CD8-positive, alpha-beta memory T cell (primary cell): ENCODE results near the gene NEU1. TPM values are rescaled to one million over a fixed set of nuclear protein-coding genes. Genes with fewer than 3 reads are reported as not detected.

ENCODE experiments used
- CTCF ChIA-PET: fragments of 350-600 bp; sonication (Branson Sonifier 250); formaldehyde crosslinking; loops from one replicate; lab custom pipeline; 2021; ENCODE audit warnings: antibody characterized with exemption; lab: Charles Lee
- POLR2A ChIA-PET: fragments of 350-600 bp; sonication (Branson Sonifier 250); formaldehyde crosslinking; loops from one replicate; lab custom pipeline; 2021; ENCODE audit warnings: antibody characterized with exemption; lab: Charles Lee
- DNase-seq, 5 donors: peaks; one replicate each; pipeline versions ENCODE4 v3.0.0 to v3.0.0-alpha.2; 2020 to 2022; ENCODE audit warnings: mixed read lengths in 1 of 5
- H3K27ac ChIP-seq: one replicate; pipeline ENCODE4 v1.7.0; 2013; ENCODE audit warnings: low read depth, mild to moderate bottlenecking, low read length, moderate library complexity
- H3K27me3 ChIP-seq: 2 replicates; pipeline ENCODE4 v1.7.0; 2013; ENCODE audit warnings: low read length, mild to moderate bottlenecking; ENCODE audit not compliant: insufficient read depth, poor library complexity, severe bottlenecking
- H3K36me3 ChIP-seq: 2 replicates; pipeline ENCODE4 v1.7.0; 2013; ENCODE audit warnings: mild to moderate bottlenecking, low read length, moderate library complexity; ENCODE audit not compliant: insufficient read depth
- H3K4me1 ChIP-seq: 2 replicates; pipeline ENCODE4 v1.7.0; 2013; ENCODE audit warnings: mild to moderate bottlenecking, low read length, moderate library complexity; ENCODE audit not compliant: insufficient read depth
- H3K4me3 ChIP-seq: 2 replicates; pipeline ENCODE4 v1.7.0; 2013; ENCODE audit warnings: mild to moderate bottlenecking, low read length
- H3K9me3 ChIP-seq: 2 replicates; pipeline ENCODE4 v1.7.0; 2013; ENCODE audit warnings: mild to moderate bottlenecking, low read length
- H3K27ac Mint-ChIP-seq, 8 donors: one replicate each; pipeline ENCODE4 v1.8.0; 2020 to 2021; ENCODE audit warnings: mixed read lengths in 8 of 8, mild to moderate bottlenecking in 6 of 8, inconsistent platforms in 3 of 8, moderate library complexity in 3 of 8
- H3K27me3 Mint-ChIP-seq, 2 donors: one replicate each; pipeline ENCODE4 v1.8.0; 2020 to 2021; ENCODE audit warnings: mixed read lengths in 2 of 2, mild to moderate bottlenecking in 1 of 2, moderate library complexity in 1 of 2
- H3K36me3 Mint-ChIP-seq, 3 donors: one replicate each; pipeline ENCODE4 v1.8.0; 2020 to 2021; ENCODE audit warnings: mixed read lengths in 3 of 3, inconsistent platforms in 1 of 3, mild to moderate bottlenecking in 1 of 3
- H3K4me1 Mint-ChIP-seq, 3 donors: one replicate each; pipeline ENCODE4 v1.8.0; 2020 to 2021; ENCODE audit warnings: mixed read lengths in 3 of 3, inconsistent platforms in 1 of 3, mild to moderate bottlenecking in 1 of 3
- H3K4me3 Mint-ChIP-seq, 7 donors: one replicate each; pipeline ENCODE4 v1.8.0; 2020 to 2021; ENCODE audit warnings: mixed read lengths in 7 of 7, mild to moderate bottlenecking in 6 of 7, moderate library complexity in 4 of 7, inconsistent platforms in 2 of 7
- H3K9me3 Mint-ChIP-seq, 5 donors: one replicate each; pipeline ENCODE4 v1.8.0; 2020 to 2022; ENCODE audit warnings: mixed read lengths in 5 of 5, mild to moderate bottlenecking in 3 of 5, moderate library complexity in 2 of 5, inconsistent platforms in 1 of 5
- polyA plus RNA-seq: library from polyadenylated mRNA; unstranded; fragments of 300-500 nt; fragmentation: Illumina TruSeq; gene quantifications from one replicate; pipeline ENCODE4 v1.2.3, GENCODE V29; 2021
- total RNA-seq, 2 experiments: library from RNA; stranded (reverse); gene quantifications; one replicate each; pipeline ENCODE4 v1.2.3, GENCODE V29; 2021

Gene NEU1
- total and polyA plus RNA-seq, 3 experiments from 2014 or later = 19.0 to 25.0 (median 19.4) TPM

- Histone ChIP-seq H3K27me3 (no peaks in the 10 kb centered on the region), H3K4me1 (no peaks in the 10 kb centered on the region), H3K27ac (no peak overlapping the region), H3K4me3 (no peak overlapping the region), H3K36me3 (peaks cover 42% of the 10 kb centered on the region), H3K9me3 (no peaks in the 10 kb centered on the region)
- H3K36me3 Mint-ChIP-seq = peaks cover 4 to 86% (median 15%) of the 10 kb centered on the region in 3 donors
- ChIA-PET CTCF (interaction anchor here (0.8 to 3.1 kb wide), 10 partner anchors 9 to 208 kb away, joined by 3 to 11 read pairs (median 3); partner anchors contain the start of genes EHMT2, LY6G5C, NEU1 and SKIC2), POLR2A (interaction anchor here (0.6 kb wide), 1 partner anchor 33 kb away, joined by 5 read pairs; no protein-coding TSS in a partner anchor)
- peaks cover 0 to 3% (median 0%) of the 10 kb centered on the region in 3 donors for H3K4me1 Mint-ChIP-seq
- H3K27ac Mint-ChIP-seq = peak overlapping the region in 1 of 8 donors; percentile 63
- DNase-seq = no peak
- H3K4me3 Mint-ChIP-seq = peak overlapping the region in 1 of 7 donors; percentile 71
- no peaks in the 10 kb centered on the region for H3K27me3 Mint-ChIP-seq
- no peaks in the 10 kb centered on the region for H3K9me3 Mint-ChIP-seq
Measured at GRCh38 chr6:31889331-31889972, 26.8 kb upstream of the NEU1 start.

DNA sequence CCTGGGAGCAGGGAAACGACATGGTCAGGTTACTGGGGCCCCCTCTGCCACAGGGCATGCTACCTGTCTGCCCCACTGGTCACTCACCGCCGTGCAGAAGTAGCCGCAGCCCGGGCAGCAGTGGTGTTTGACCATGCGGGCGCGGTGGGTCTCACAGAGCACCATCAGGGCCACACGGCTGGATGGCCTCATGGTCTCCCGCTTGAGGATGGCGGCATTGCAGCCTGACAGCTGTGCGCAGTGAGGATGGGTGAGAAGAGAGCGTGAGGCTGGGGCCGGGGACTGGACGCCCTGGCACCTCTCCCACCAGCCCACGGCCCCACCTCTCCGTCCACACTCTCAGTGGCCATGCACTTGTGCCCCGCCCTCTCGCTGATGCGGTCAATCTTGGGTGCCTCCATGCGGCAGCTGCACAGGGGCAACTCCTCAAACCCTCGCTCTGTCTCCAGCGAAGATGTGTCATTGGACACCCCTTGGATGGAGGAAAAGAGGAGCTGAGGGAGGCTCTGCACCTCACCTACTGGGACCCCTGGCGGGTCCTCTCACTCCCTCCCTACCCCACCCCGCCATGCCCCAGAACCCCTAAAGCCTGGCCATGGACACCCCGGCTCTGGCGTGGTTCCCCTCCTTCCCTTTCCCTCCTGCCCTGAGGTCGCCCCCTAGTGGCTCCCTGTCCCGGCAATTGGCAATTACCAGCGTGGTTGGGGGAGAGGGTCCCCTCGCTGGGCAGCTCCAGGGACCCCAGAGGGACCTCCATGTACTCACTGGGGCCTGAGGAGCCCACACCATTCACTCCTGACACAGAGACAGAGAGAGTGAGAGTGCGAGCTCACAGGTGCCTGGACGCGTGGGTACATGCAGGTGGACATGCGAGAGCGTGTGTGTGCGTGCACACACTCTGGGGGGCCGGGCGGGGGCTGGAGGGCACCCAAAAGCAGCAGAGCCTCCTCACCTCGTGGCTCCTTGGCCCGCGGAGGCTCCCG is 25.9 kb upstream of the NEU1 start:
- Mint-ChIP-seq H3K27ac (peak overlapping the region in 1 of 8 donors; percentile 76), H3K36me3 (peaks cover 4 to 90% (median 14%) of the 10 kb centered on the region in 3 donors), H3K9me3 (no peaks in the 10 kb centered on the region), H3K4me1 (peaks cover 0 to 3% (median 0%) of the 10 kb centered on the region in 3 donors), H3K27me3 (no peaks in the 10 kb centered on the region), H3K4me3 (no peak overlapping the region)
- Histone ChIP-seq H3K9me3 (no peaks in the 10 kb centered on the region), H3K36me3 (peaks cover 47% of the 10 kb centered on the region), H3K27ac (no peak overlapping the region), H3K27me3 (no peaks in the 10 kb centered on the region), H3K4me1 (no peaks in the 10 kb centered on the region), H3K4me3 (no peak overlapping the region)
- POLR2A ChIA-PET = interaction anchor here (1.5 kb wide), 1 partner anchor 9 kb away, joined by 6 read pairs; the partner anchor contains the start of gene EHMT2
- CTCF ChIA-PET = interaction anchor here (1.0 to 3.1 kb wide), 7 partner anchors 10 to 119 kb away, joined by 3 to 11 read pairs (median 3); partner anchors contain the start of genes EHMT2, NEU1 and SKIC2
- peak; percentile 17 to 71 (median 35) for DNase-seq

DNA sequence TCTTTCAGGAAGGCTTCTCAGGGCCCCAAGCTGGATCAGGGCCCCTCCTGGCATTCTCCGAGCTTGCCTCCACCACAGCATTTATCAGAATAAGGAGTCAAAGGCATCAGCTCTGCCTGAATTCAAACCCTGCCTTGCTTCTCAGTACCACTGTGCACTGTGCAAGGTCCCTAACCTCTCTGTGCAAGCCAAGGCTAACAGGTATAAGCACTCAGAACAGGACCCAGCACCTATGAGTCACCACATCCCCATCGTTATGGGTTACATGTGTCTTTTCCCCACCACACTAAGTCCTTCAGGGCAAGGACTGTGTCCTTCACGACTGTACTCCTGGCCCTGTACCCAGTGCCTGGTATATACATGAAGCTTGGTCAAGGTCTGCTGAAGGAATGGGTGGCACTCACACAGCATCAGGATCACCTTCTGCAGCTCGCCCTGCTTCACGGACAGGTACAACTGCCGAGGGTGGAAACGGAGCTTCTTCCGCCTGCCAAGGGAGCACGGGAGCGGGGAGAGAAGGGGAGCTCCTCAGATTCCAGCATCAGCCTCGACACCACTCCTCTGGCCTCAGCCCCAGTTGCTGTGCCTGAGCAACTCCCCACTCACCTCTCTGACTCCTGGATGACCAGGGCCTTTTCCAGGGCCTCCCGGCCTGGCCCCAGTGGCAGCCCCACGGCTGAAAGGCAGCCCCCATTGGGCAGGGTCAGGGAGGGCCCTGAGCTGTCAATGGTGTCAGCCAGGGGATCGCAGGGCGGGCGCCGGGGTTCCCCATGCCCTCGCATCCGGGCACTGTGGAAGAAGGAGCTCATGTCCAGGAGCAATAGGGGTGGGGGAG is 24.8 kb upstream of the NEU1 start:
- H3K27me3 ChIP-seq = no peaks in the 10 kb centered on the region
- Mint-ChIP-seq H3K4me3 (no peak overlapping the region), H3K9me3 (no peaks in the 10 kb centered on the region), H3K4me1 (peaks cover 0 to 3% (median 0%) of the 10 kb centered on the region in 3 donors), H3K27ac (peak overlapping the region in 1 of 8 donors; percentile 38), H3K27me3 (no peaks in the 10 kb centered on the region), H3K36me3 (peaks cover 4 to 90% (median 13%) of the 10 kb centered on the region in 3 donors)
- H3K4me1 ChIP-seq = no peaks in the 10 kb centered on the region
- H3K9me3 ChIP-seq = no peaks in the 10 kb centered on the region
- H3K36me3 ChIP-seq = peaks cover 50% of the 10 kb centered on the region
- ChIA-PET POLR2A (interaction anchor here (1.5 kb wide), 1 partner anchor 10 kb away, joined by 6 read pairs; the partner anchor contains the start of gene EHMT2), CTCF (interaction anchor here (1.0 to 3.1 kb wide), 3 partner anchors 11 to 150 kb away, joined by 3 to 11 read pairs (median 3); partner anchors contain the start of gene EHMT2)
- no peak overlapping the region for H3K4me3 ChIP-seq
- no peak overlapping the region for H3K27ac ChIP-seq
- no peak for DNase-seq

GRCh38 chr6:31886541-31886991 is 23.9 kb upstream of the NEU1 start:
- H3K9me3 Mint-ChIP-seq = no peaks in the 10 kb centered on the region
- Histone ChIP-seq H3K27me3 (no peaks in the 10 kb centered on the region), H3K9me3 (no peaks in the 10 kb centered on the region), H3K4me3 (no peak overlapping the region), H3K27ac (no peak overlapping the region), H3K36me3 (peaks cover 49% of the 10 kb centered on the region), H3K4me1 (no peaks in the 10 kb centered on the region)
- POLR2A ChIA-PET = no interaction called here
- no peak for DNase-seq
- peaks cover 5 to 89% (median 15%) of the 10 kb centered on the region in 3 donors for H3K36me3 Mint-ChIP-seq
- no peaks in the 10 kb centered on the region for H3K27me3 Mint-ChIP-seq
- H3K4me3 Mint-ChIP-seq = no peak overlapping the region
- CTCF ChIA-PET = interaction anchor here (1.1 kb wide), 1 partner anchor 149 kb away, joined by 3 read pairs; no protein-coding TSS in a partner anchor
- peak overlapping the region in 1 of 8 donors; percentile 48 for H3K27ac Mint-ChIP-seq
- peaks cover 0 to 3% (median 0%) of the 10 kb centered on the region in 3 donors for H3K4me1 Mint-ChIP-seq

DNA sequence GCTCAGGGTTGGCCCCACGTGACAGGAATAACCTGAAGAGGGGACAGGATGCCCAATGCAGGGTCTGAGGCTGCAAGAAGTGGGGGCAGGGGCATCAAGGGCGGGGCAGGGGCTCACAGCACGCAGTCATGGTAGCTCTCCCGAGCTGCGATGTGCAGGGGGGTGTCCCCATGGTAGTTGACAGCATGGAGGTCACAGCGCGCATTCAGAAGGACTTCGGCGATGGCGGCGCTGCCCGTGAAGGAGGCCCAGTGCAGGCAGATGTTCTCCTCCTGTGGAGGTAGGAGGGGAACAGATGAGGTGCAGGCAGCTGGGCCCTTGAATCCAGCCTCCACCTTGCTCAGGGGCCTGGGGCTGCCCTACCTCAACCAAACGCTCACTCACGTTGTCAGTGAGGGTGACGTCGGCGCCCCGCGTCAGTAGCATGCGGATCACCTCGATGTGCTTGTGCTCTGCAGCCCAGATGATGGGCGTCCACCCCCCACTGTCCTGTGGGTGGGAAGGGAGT is 22.0 kb upstream of the NEU1 start:
- POLR2A ChIA-PET = no interaction called here
- DNase-seq = no peak
- H3K27me3 Mint-ChIP-seq = no peaks in the 10 kb centered on the region
- H3K27ac Mint-ChIP-seq = no peak overlapping the region
- H3K4me3 ChIP-seq = no peak overlapping the region
- no peaks in the 10 kb centered on the region for H3K9me3 Mint-ChIP-seq
- H3K36me3 ChIP-seq = peaks cover 47% of the 10 kb centered on the region
- CTCF ChIA-PET = interaction anchor here (1.2 kb wide), 1 partner anchor 18 kb away, joined by 3 read pairs; no protein-coding TSS in a partner anchor
- H3K4me1 Mint-ChIP-seq = peaks cover 0 to 2% (median 0%) of the 10 kb centered on the region in 3 donors
- no peaks in the 10 kb centered on the region for H3K4me1 ChIP-seq
- H3K4me3 Mint-ChIP-seq = no peak overlapping the region
- H3K9me3 ChIP-seq = no peaks in the 10 kb centered on the region
- H3K27ac ChIP-seq = no peak overlapping the region
- H3K36me3 Mint-ChIP-seq = peaks cover 13 to 95% (median 19%) of the 10 kb centered on the region in 3 donors
- no peaks in the 10 kb centered on the region for H3K27me3 ChIP-seq

- ChIA-PET POLR2A (no interaction called here), CTCF (interaction anchor here (0.9 to 1.2 kb wide), 3 partner anchors 15 to 154 kb away, joined by 3 to 4 read pairs (median 3); partner anchors contain the start of gene DDAH2)
- H3K36me3 Mint-ChIP-seq = peaks cover 13 to 92% (median 17%) of the 10 kb centered on the region in 3 donors
- H3K27me3 Mint-ChIP-seq = no peaks in the 10 kb centered on the region
- Histone ChIP-seq H3K27ac (no peak overlapping the region), H3K9me3 (no peaks in the 10 kb centered on the region), H3K36me3 (peaks cover 38% of the 10 kb centered on the region), H3K4me3 (no peak overlapping the region), H3K27me3 (no peaks in the 10 kb centered on the region), H3K4me1 (no peaks in the 10 kb centered on the region)
- H3K4me3 Mint-ChIP-seq = no peak overlapping the region
- H3K4me1 Mint-ChIP-seq = peaks cover 0 to 2% (median 0%) of the 10 kb centered on the region in 3 donors
- H3K27ac Mint-ChIP-seq = no peak overlapping the region
- no peak for DNase-seq
- H3K9me3 Mint-ChIP-seq = no peaks in the 10 kb centered on the region
Measured at GRCh38 chr6:31883676-31884075, 21.1 kb upstream of the NEU1 start.

DNA sequence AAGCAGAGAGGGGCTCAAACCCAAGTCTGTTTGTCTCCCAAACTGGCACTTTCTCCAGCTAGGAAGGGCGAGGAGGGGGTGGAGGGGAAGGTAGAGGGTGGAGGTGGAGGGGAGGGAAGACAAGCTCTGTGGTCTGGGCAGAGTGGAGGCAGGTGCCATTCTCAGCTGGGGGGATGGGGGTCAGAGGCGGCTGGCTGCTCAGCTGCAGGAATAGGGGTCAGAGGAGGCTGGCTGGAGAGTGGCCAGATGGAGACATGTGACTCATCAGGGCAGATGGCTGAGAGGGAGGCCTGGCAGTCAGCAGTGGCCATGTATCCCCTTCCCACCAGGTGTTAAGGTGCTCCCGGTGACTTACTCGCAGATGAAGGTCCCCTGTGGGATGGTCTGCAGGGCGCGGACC is 19.7 kb upstream of the NEU1 start:
- Histone ChIP-seq H3K4me1 (no peaks in the 10 kb centered on the region), H3K4me3 (no peak overlapping the region), H3K27ac (no peak overlapping the region), H3K27me3 (no peaks in the 10 kb centered on the region), H3K9me3 (no peaks in the 10 kb centered on the region), H3K36me3 (peaks cover 36% of the 10 kb centered on the region)
- H3K9me3 Mint-ChIP-seq = no peaks in the 10 kb centered on the region
- H3K27ac Mint-ChIP-seq = no peak overlapping the region
- DNase-seq = no peak
- H3K36me3 Mint-ChIP-seq = peaks cover 13 to 79% (median 17%) of the 10 kb centered on the region in 3 donors
- CTCF ChIA-PET = no interaction called here
- POLR2A ChIA-PET = no interaction called here
- no peaks in the 10 kb centered on the region for H3K27me3 Mint-ChIP-seq
- peaks cover 0 to 2% (median 0%) of the 10 kb centered on the region in 3 donors for H3K4me1 Mint-ChIP-seq
- H3K4me3 Mint-ChIP-seq = no peak overlapping the region
